ENCODE data around the gene NAALADL1.

GRCh38 chr11:65057526-65057925 is 827 bp downstream of the NAALADL1 start:
- no peak for TF ChIP-seq CTCF (IDR thresholded peaks at IDR 0.05)
- no peak for TF ChIP-seq POLR2A (IDR thresholded peaks at IDR 0.05)
